OCI-LY3 (cell line): ENCODE results near the gene SLC23A3.

Experiments used
- H2AFZ ChIP-seq: fragments of 200-600, 300-600 bp; shearing (Covaris generic); 2 replicates; pipeline ENCODE4 v1.6.0; 2014; ENCODE audit warnings: antibody characterized with exemption, low read depth, low read length
- H3K27ac ChIP-seq: fragments of 200-600, 300-600 bp; sonication (generic); 2 replicates; pipeline ENCODE4 v1.5.1; 2014; ENCODE audit warnings: mild to moderate bottlenecking, low read length, moderate library complexity, mixed read lengths
- H3K27me3 ChIP-seq: fragments of 200-600, 300-600 bp; sonication (generic); 2 replicates; pipeline ENCODE4 v1.6.1; 2014; ENCODE audit warnings: low read depth, low read length, mixed read lengths
- H3K36me3 ChIP-seq: fragments of 200-600, 300-600 bp; sonication (generic); replicated peaks from 2 replicates; pipeline ENCODE3; 2014; ENCODE audit warnings: low read depth, low read length, mixed read lengths
- H3K4me1 ChIP-seq: fragments of 300-600, 200-600 bp; sonication (generic); 2 replicates; pipeline ENCODE4 v1.6.1; 2014; ENCODE audit warnings: low read length, mixed read lengths
- H3K4me2 ChIP-seq: fragments of 200-600, 300-600 bp; sonication (generic); 2 replicates; pipeline ENCODE4 v1.6.1; 2014; ENCODE audit warnings: low read length, mixed read lengths
- H3K4me3 ChIP-seq: fragments of 300-600, 200-600 bp; sonication (generic); 2 replicates; pipeline ENCODE4 v1.5.1; 2014; ENCODE audit warnings: antibody characterized with exemption, mild to moderate bottlenecking, low read length, moderate library complexity
- H3K79me2 ChIP-seq: fragments of 300-600, 200-600 bp; shearing (Covaris generic); 2 replicates; pipeline ENCODE4 v1.6.1; 2014; ENCODE audit warnings: mild to moderate bottlenecking, low read length, mixed read lengths
- H3K9ac ChIP-seq: fragments of 300-600, 200-600 bp; shearing (Covaris generic); 2 replicates; pipeline ENCODE4 v1.6.0; 2014; ENCODE audit warnings: mild to moderate bottlenecking, low read length, moderate library complexity
- H3K9me3 ChIP-seq: fragments of 200-600, 300-600 bp; shearing (Covaris generic); 2 replicates; pipeline ENCODE4 v1.6.1; 2014; ENCODE audit warnings: low read length, mixed read lengths; ENCODE audit not compliant: insufficient read depth
- H4K20me1 ChIP-seq: fragments of 200-600, 300-600 bp; sonication (generic); 2 replicates; pipeline ENCODE4 v1.6.1; 2016; ENCODE audit warnings: low read length, mixed read lengths; ENCODE audit not compliant: insufficient read depth
- CTCF ChIP-seq: fragments of 200-600, 300-600 bp; sonication (generic); IDR thresholded peaks from 2 replicates; pipeline ENCODE4 v1.5.1; 2014; ENCODE audit warnings: antibody characterized with exemption, low read length, low read depth
- EZH2phosphoT487 ChIP-seq: fragments of 200-600 bp; shearing (Covaris generic); IDR thresholded peaks from 2 replicates; pipeline ENCODE4 v1.6.1; 2018; ENCODE audit warnings: antibody characterized with exemption, mixed run types, low read depth

SLC23A3 gene

DNA sequence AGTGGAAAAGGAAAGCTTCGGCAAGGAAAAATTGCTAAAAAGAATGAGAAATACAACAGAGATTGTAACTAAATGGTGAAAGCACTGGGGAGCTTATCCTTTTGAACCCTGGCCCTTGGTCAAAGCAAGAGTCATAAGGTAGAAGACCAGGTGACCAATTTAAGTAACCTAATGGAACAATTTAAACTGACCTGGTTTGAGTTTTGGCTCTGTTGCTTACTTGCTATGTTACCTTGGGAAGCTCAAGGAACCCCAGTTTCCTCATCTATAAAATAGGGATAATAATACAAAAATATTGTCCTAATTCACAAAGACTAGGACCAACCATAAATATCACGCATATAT, 57.8 kb downstream of the SLC23A3 start:
- Histone ChIP-seq H3K36me3 (no peaks in the 10 kb centered on the region), H3K27me3 (no peaks in the 10 kb centered on the region), H3K4me3 (no peak overlapping the region), H3K4me1 (no peaks in the 10 kb centered on the region), H3K4me2 (no peak overlapping the region), H3K9me3 (no peaks in the 10 kb centered on the region), H4K20me1 (no peaks in the 10 kb centered on the region), H2AFZ (no peak overlapping the region), H3K9ac (no peak overlapping the region), H3K27ac (no peak overlapping the region), H3K79me2 (no peaks in the 10 kb centered on the region)
- TF ChIP-seq CTCF: no peak
- no peak for TF ChIP-seq EZH2phosphoT487
